HCT116 (cell line): Measurements from ENCODE around the gene SENP3. TPM values are rescaled to one million over a fixed set of nuclear protein-coding genes. Genes with fewer than 3 reads are reported as not detected.

Source experiments
- ATAC-seq: fragments of 200-7000 bp; cut with Tn5 transposase; 2 replicates; pipeline ENCODE4 v1.9.1; 2020; ENCODE audit warnings: mild to moderate bottlenecking, moderate library complexity
- BruUV-seq: library from RNA; stranded (reverse); fragments of 400-500 nt; replicated peaks from 2 replicates; lab custom pipeline; 2021; lab: Mats Ljungman, UMichigan
- CTCF ChIA-PET: fragments of 300-600 bp; sonication (Branson Sonifier 250); formaldehyde crosslinking; loops from one replicate; lab custom pipeline; 2021; ENCODE audit warnings: antibody characterized with exemption; lab: Charles Lee
- POLR2A ChIA-PET: fragments of 300-600, 350-600 bp; sonication (Branson Sonifier 250); formaldehyde crosslinking; loops from one replicate; lab custom pipeline; 2021; ENCODE audit warnings: antibody characterized with exemption; lab: Charles Lee
- RAD21 ChIA-PET, 2 experiments: fragments of 300-600 bp; sonication (Branson Sonifier 250); formaldehyde crosslinking; loops; one replicate each; lab custom pipeline; 2023; ENCODE audit warnings: low total read pairs in 2 of 2; ENCODE audit not compliant: uncharacterized antibody in 2 of 2, unreplicated experiment in 2 of 2, low non-redundant PET in 1 of 2; lab: Charles Lee
- DNase-seq: peaks from one replicate; pipeline ENCODE4 v3.0.0-alpha.2; 2010; ENCODE audit warnings: low read depth, low spot score
- H2AFZ ChIP-seq: fragments of 200-600 bp; shearing (Covaris generic), sonication (generic); 2 replicates; pipeline ENCODE4 v1.6.1; 2017; ENCODE audit warnings: low read depth, mixed run types, mixed read lengths, antibody characterized with exemption, low read length; ENCODE audit not compliant: poor library complexity, severe bottlenecking
- H3K27ac ChIP-seq: 2 replicates; pipeline ENCODE4 v1.5.1; 2012; ENCODE audit warnings: low read depth, low read length
- H3K27me3 ChIP-seq: fragments of 200-600 bp; sonication (generic); 2 replicates; pipeline ENCODE4 v1.6.1; 2016; ENCODE audit warnings: mixed run types, low read length, mixed read lengths; ENCODE audit not compliant: insufficient read depth
- H3K36me3 ChIP-seq, 2 experiments: fragments of 200-500 bp in 1 of 2; fragments of 200-600 bp in 1 of 2; sonication (Bioruptor generic) in 1 of 2; sonication (generic) in 1 of 2; 2 replicates each; pipeline versions ENCODE4 v1.5.1 to v1.6.1; 2014 to 2016; ENCODE audit warnings: low read length in 2 of 2, inconsistent platforms in 1 of 2, mixed read lengths in 1 of 2, mixed run types in 1 of 2; ENCODE audit not compliant: insufficient read depth in 2 of 2, control insufficient read depth in 1 of 2
- H3K4me1 ChIP-seq, 2 experiments: fragments of 200-600 bp in 1 of 2; sonication (generic) in 1 of 2; 2 replicates each; pipeline versions ENCODE4 v1.5.1 to v1.6.1; 2012 to 2017; ENCODE audit warnings: low read length in 2 of 2, inconsistent platforms in 1 of 2, mild to moderate bottlenecking in 1 of 2, mixed read lengths in 1 of 2, mixed run types in 1 of 2, moderate library complexity in 1 of 2; ENCODE audit not compliant: insufficient read depth in 2 of 2, control insufficient read depth in 1 of 2
- H3K4me2 ChIP-seq: fragments of 200-600 bp; sonication (generic); 2 replicates; pipeline ENCODE4 v1.6.1; 2017; ENCODE audit warnings: mixed run types, low read length, mixed read lengths
- H3K4me3 ChIP-seq, 2 experiments: fragments of 200-600 bp in 1 of 2; sonication (generic) in 1 of 2; replicated peaks in 1 of 2; 2 replicates each; pipeline ENCODE4 v1.5.1; 2011 to 2016; ENCODE audit warnings: low read length in 2 of 2, control low read depth in 1 of 2, low read depth in 1 of 2, mild to moderate bottlenecking in 1 of 2, mixed read lengths in 1 of 2, mixed run types in 1 of 2
- H3K79me2 ChIP-seq: fragments of 200-600 bp; sonication (generic); 2 replicates; pipeline ENCODE4 v1.6.1; 2017; ENCODE audit warnings: mild to moderate bottlenecking, mixed run types, low read length, moderate library complexity, mixed read lengths; ENCODE audit not compliant: insufficient read depth
- H3K9ac ChIP-seq: fragments of 200-600 bp; sonication (generic); 2 replicates; pipeline ENCODE4 v1.6.1; 2016; ENCODE audit warnings: low read length, mixed read lengths
- H3K9me2 ChIP-seq: fragments of 200-600 bp; sonication (generic), shearing (Covaris generic); 2 replicates; pipeline ENCODE4 v1.6.1; 2017; ENCODE audit warnings: mixed run types, mild to moderate bottlenecking, moderate library complexity; ENCODE audit not compliant: insufficient read depth
- H3K9me3 ChIP-seq, 2 experiments: fragments of 200-500 bp in 1 of 2; fragments of 200-600 bp in 1 of 2; sonication (Bioruptor generic) in 1 of 2; sonication (generic) in 1 of 2; 2 replicates each; pipeline ENCODE4 v1.6.1; 2014 to 2017; ENCODE audit warnings: low read length in 2 of 2, mixed read lengths in 2 of 2, inconsistent platforms in 1 of 2, low read depth in 1 of 2, mild to moderate bottlenecking in 1 of 2, mixed run types in 1 of 2, moderate library complexity in 1 of 2; ENCODE audit not compliant: control insufficient read depth in 1 of 2, insufficient read depth in 1 of 2
- H4K20me1 ChIP-seq: fragments of 200-600 bp; sonication (generic), shearing (Covaris generic); 2 replicates; pipeline ENCODE4 v1.6.1; 2017; ENCODE audit warnings: mixed run types, mild to moderate bottlenecking, moderate library complexity; ENCODE audit not compliant: insufficient read depth
- CTCF ChIP-seq, 3 experiments: fragments of 200-600 bp in 1 of 3; sonication (generic) in 1 of 3; IDR thresholded peaks in 2 of 3; conservative IDR thresholded peaks in 1 of 3; 2 replicates each; pipeline ENCODE4 v1.5.1; 2012 to 2017; ENCODE audit warnings: low read depth in 2 of 3, low read length in 2 of 3, antibody characterized with exemption in 1 of 3, borderline replicate concordance in 1 of 3, control low read depth in 1 of 3, mild to moderate bottlenecking in 1 of 3, mixed read lengths in 1 of 3, mixed run types in 1 of 3, moderate library complexity in 1 of 3; ENCODE audit not compliant: insufficient read depth in 1 of 3
- EGR1 ChIP-seq: IDR thresholded peaks from 2 replicates; pipeline ENCODE4 v1.6.1; 2012; ENCODE audit warnings: low read depth
- EZH2phosphoT487 ChIP-seq: fragments of 200-600 bp; IDR thresholded peaks from 2 replicates; pipeline ENCODE4 v1.6.1; 2018; ENCODE audit warnings: antibody characterized with exemption, borderline replicate concordance
- SIN3A ChIP-seq: IDR thresholded peaks from 2 replicates; pipeline ENCODE4 v1.6.1; 2012; ENCODE audit warnings: low read depth
- SRF ChIP-seq: IDR thresholded peaks from 2 replicates; pipeline ENCODE4 v1.6.1; 2012; ENCODE audit warnings: low read depth
- YY1 ChIP-seq: IDR thresholded peaks from 2 replicates; pipeline ENCODE4 v1.6.1; 2011; ENCODE audit warnings: low read length, low read depth, moderate library complexity, mild to moderate bottlenecking; ENCODE audit not compliant: insufficient replicate concordance; ENCODE audit errors: extremely low read depth
- ZFX ChIP-seq: fragments of 450-650 bp; IDR thresholded peaks from 2 replicates; pipeline ENCODE4 v1.6.1; 2017
- ZNF274 ChIP-seq: fragments of 200-500 bp; sonication (Bioruptor generic); IDR thresholded peaks from 2 replicates; pipeline ENCODE4 v1.6.1; 2014; ENCODE audit warnings: mild to moderate bottlenecking, low read depth, low read length, inconsistent platforms
- intact Hi-C: fragments of 100-400 bp; cut with micrococcal nuclease; formaldehyde crosslinking; loops from 2 replicates; pipeline ENCODE4 v1.10.0; 2022
- total RNA-seq: library from RNA; stranded (reverse); gene quantifications from one replicate; pipeline ENCODE4 v1.2.1, GENCODE V29; 2021; ENCODE audit not compliant: unreplicated experiment

The SENP3 gene
- total RNA-seq, 1 experiment from 2014 or later, result 73.8 TPM

GRCh38 chr17:7560172-7561027, 1.3 kb upstream of the SENP3 start:
- Histone ChIP-seq H3K4me1 (peaks cover 27 to 55% of the 10 kb centered on the region in 2 experiments), H3K27ac (peak overlapping the region; percentile 86), H3K4me2 (peak overlapping the region; percentile 95), H3K9me2 (no peaks in the 10 kb centered on the region), H3K4me3 (peak overlapping the region; percentile 79 to 83), H3K9me3 (no peaks in the 10 kb centered on the region), H4K20me1 (no peaks in the 10 kb centered on the region), H3K36me3 (peaks cover 17 to 21% of the 10 kb centered on the region in 2 experiments), H3K79me2 (peaks cover 40% of the 10 kb centered on the region), H3K27me3 (no peaks in the 10 kb centered on the region), H2AFZ (no peak overlapping the region), H3K9ac (peak overlapping the region; percentile 98)
- TF ChIP-seq EGR1 (no peak), YY1 (no peak), CTCF (IDR thresholded peaks at IDR 0.05 in 2 of 3, conservative IDR thresholded peaks at IDR 0.05 in 1 of 3; ENCODE audit: borderline replicate concordance in 1 of 3, insufficient read depth in 1 of 3, low read depth in 2 of 3, low read length in 2 of 3) (peak in 2 of 3 experiments; percentile 54 to 68; a peak in 4 of 6 replicates), SRF (no peak), SIN3A (no peak), ZNF274 (no peak), ZFX (peak; percentile 43; the same call in 1 of the 2 replicates), EZH2phosphoT487 (no peak)
- ChIA-PET POLR2A (interaction anchor here (0.6 to 2.0 kb wide), 12 partner anchors 12 to 613 kb away, joined by 3 to 7 read pairs (median 3); partner anchors contain the start of genes MPDU1, POLR2A, TMEM102 and TNK1), RAD21 (interaction anchor here (1.0 to 1.7 kb wide), 2 partner anchors 11 to 204 kb away, joined by 3 to 4 read pairs; no protein-coding TSS in a partner anchor), CTCF (interaction anchor here (0.6 to 2.4 kb wide), 30 partner anchors 8 to 514 kb away, joined by 3 to 37 read pairs (median 4); partner anchors contain the start of genes CD68, NEURL4, PLSCR3 and SLC2A4)
- intact Hi-C loops, result loop anchor here (1.0 to 10.0 kb wide), 5 partner anchors 46 to 204 kb away; partner anchors contain the start of genes CHRNB1, POLR2A and SLC35G6
- DNase-seq (no peak), ATAC-seq (peak; percentile 65)
- BruUV-seq, result no TSS peak
